HL-60 (cell line): ENCODE measurements around the gene PARVA.

ENCODE experiments used
- DNase-seq, 2 experiments: peaks; one replicate each; pipeline ENCODE4 v3.0.0-alpha.2; 2010 to 2020; ENCODE audit warnings: low read depth in 1 of 2, low spot score in 1 of 2
- H3K27ac ChIP-seq: fragments of 250-450 bp; sonication (Bioruptor Pico); replicated peaks from 2 replicates; pipeline ENCODE4 v1.5.1; 2020; ENCODE audit warnings: mild to moderate bottlenecking, moderate library complexity
- H3K27me3 ChIP-seq: fragments of 250-450 bp; sonication (Bioruptor Pico); 2 replicates; pipeline ENCODE4 v1.5.1; 2021; ENCODE audit warnings: mild to moderate bottlenecking, moderate library complexity; ENCODE audit not compliant: insufficient read depth, poor library complexity, severe bottlenecking
- H3K4me3 ChIP-seq: replicated peaks from 2 replicates; pipeline ENCODE4 v1.5.1; 2011; ENCODE audit warnings: mild to moderate bottlenecking, control low read depth, low read length; ENCODE audit not compliant: insufficient read depth
- CTCF ChIP-seq: IDR thresholded peaks from one replicate; pipeline ENCODE4 v1.5.1; 2011; ENCODE audit warnings: low read length, control low read depth, inconsistent platforms; ENCODE audit not compliant: insufficient read depth
- GABPA ChIP-seq: IDR thresholded peaks from 2 replicates; pipeline ENCODE4 v1.6.1; 2012; ENCODE audit warnings: low read depth
- POLR2AphosphoS5 ChIP-seq: IDR thresholded peaks from 2 replicates; pipeline ENCODE4 v1.6.1; 2012; ENCODE audit warnings: low read depth
- SPI1 ChIP-seq: IDR thresholded peaks from 2 replicates; pipeline ENCODE4 v1.6.1; 2012; ENCODE audit warnings: low read depth, mild to moderate bottlenecking, borderline replicate concordance
- TF ChIP-seq, protein P1 (sequence below): IDR thresholded peaks from 2 replicates; pipeline ENCODE4 v1.6.1; 2012; ENCODE audit warnings: low read depth; ENCODE audit not compliant: insufficient replicate concordance

Gene PARVA

GRCh38 chr11:12458042-12458441 is 80.7 kb downstream of the PARVA start:
- no peak for DNase-seq
- no peak overlapping the region for H3K4me3 ChIP-seq
- TF ChIP-seq, protein P1, sequence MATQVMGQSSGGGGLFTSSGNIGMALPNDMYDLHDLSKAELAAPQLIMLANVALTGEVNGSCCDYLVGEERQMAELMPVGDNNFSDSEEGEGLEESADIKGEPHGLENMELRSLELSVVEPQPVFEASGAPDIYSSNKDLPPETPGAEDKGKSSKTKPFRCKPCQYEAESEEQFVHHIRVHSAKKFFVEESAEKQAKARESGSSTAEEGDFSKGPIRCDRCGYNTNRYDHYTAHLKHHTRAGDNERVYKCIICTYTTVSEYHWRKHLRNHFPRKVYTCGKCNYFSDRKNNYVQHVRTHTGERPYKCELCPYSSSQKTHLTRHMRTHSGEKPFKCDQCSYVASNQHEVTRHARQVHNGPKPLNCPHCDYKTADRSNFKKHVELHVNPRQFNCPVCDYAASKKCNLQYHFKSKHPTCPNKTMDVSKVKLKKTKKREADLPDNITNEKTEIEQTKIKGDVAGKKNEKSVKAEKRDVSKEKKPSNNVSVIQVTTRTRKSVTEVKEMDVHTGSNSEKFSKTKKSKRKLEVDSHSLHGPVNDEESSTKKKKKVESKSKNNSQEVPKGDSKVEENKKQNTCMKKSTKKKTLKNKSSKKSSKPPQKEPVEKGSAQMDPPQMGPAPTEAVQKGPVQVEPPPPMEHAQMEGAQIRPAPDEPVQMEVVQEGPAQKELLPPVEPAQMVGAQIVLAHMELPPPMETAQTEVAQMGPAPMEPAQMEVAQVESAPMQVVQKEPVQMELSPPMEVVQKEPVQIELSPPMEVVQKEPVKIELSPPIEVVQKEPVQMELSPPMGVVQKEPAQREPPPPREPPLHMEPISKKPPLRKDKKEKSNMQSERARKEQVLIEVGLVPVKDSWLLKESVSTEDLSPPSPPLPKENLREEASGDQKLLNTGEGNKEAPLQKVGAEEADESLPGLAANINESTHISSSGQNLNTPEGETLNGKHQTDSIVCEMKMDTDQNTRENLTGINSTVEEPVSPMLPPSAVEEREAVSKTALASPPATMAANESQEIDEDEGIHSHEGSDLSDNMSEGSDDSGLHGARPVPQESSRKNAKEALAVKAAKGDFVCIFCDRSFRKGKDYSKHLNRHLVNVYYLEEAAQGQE: no peak
- H3K27ac ChIP-seq: no peak overlapping the region
- H3K27me3 ChIP-seq: no peaks in the 10 kb centered on the region

DNA sequence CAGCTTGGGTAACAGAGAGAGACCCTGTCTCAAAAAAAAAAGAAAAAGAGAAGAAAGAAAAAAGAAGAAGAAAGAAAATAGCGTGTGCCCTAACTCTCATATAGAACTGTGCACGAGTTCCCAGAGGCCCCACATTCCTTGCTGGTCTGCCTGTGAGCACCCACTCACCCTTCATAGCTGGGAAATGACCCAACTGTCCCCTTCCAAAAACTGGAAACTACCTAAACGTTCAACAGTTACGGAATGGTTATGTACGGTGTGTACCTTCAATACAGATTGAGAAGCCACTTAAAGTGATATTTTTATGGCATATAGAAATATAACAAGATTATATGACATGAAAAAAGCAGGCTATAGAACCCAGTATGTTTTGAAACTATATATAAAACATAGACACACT is 82.0 kb downstream of the PARVA start:
- H3K27ac ChIP-seq: no peak overlapping the region
- TF ChIP-seq, protein P1: no peak
- TF ChIP-seq POLR2AphosphoS5 (no peak), GABPA (no peak), SPI1 (no peak), CTCF (no peak)
- DNase-seq: no peak
- H3K27me3 ChIP-seq: no peaks in the 10 kb centered on the region
- H3K4me3 ChIP-seq: no peak overlapping the region

GRCh38 chr11:12459865-12460444 is 82.6 kb downstream of the PARVA start:
- TF ChIP-seq, protein P1: no peak
- no peak for TF ChIP-seq GABPA
- no peak for TF ChIP-seq SPI1
- TF ChIP-seq CTCF: no peak
- TF ChIP-seq POLR2AphosphoS5: no peak
- H3K27ac ChIP-seq: no peak overlapping the region
- DNase-seq: no peak
- H3K27me3 ChIP-seq: no peaks in the 10 kb centered on the region
- no peak overlapping the region for H3K4me3 ChIP-seq
